CD4-positive, alpha-beta memory T cell (primary cell): ENCODE measurements around the gene POLD2. TPM values are rescaled to one million over a fixed set of nuclear protein-coding genes. Genes with fewer than 3 reads are reported as not detected.

ENCODE experiments used
- CTCF ChIA-PET: fragments of 350-600 bp; sonication (Branson Sonifier 250); formaldehyde crosslinking; loops from one replicate; lab custom pipeline; 2021; ENCODE audit warnings: inconsistent platforms; ENCODE audit not compliant: partially characterized antibody; lab: Charles Lee
- POLR2A ChIA-PET: fragments of 350-600 bp; sonication (Branson Sonifier 250); formaldehyde crosslinking; loops from one replicate; lab custom pipeline; 2021; ENCODE audit not compliant: partially characterized antibody; lab: Charles Lee
- DNase-seq, 5 donors: peaks; one replicate each; pipeline versions ENCODE4 v3.0.0 to v3.0.0-alpha.2; 2020 to 2022; ENCODE audit warnings: mixed read lengths in 1 of 5
- H3K27ac ChIP-seq: one replicate; pipeline ENCODE4 v1.7.0; 2013; ENCODE audit warnings: low read depth, low read length
- H3K27me3 ChIP-seq: 2 replicates; pipeline ENCODE4 v1.7.0; 2013; ENCODE audit warnings: mild to moderate bottlenecking, low read length, moderate library complexity; ENCODE audit not compliant: insufficient read depth
- H3K36me3 ChIP-seq: 2 replicates; pipeline ENCODE4 v1.7.0; 2013; ENCODE audit warnings: mild to moderate bottlenecking, low read length, moderate library complexity; ENCODE audit not compliant: insufficient read depth
- H3K4me1 ChIP-seq: 2 replicates; pipeline ENCODE4 v1.7.0; 2013; ENCODE audit warnings: mild to moderate bottlenecking, low read length, moderate library complexity; ENCODE audit not compliant: insufficient read depth
- H3K4me3 ChIP-seq, 2 donors: one replicate each; pipeline ENCODE4 v1.7.0; 2013; ENCODE audit warnings: low read length in 2 of 2, mild to moderate bottlenecking in 1 of 2
- H3K9me3 ChIP-seq, 2 donors: one replicate each; pipeline ENCODE4 v1.7.0; 2013; ENCODE audit warnings: low read length in 2 of 2, control low read depth in 1 of 2; ENCODE audit not compliant: control insufficient read depth in 1 of 2
- H3K27ac Mint-ChIP-seq, 7 donors: one replicate each; pipeline ENCODE4 v1.8.0; 2020 to 2021; ENCODE audit warnings: mixed read lengths in 7 of 7, mild to moderate bottlenecking in 6 of 7, inconsistent platforms in 3 of 7, moderate library complexity in 3 of 7
- H3K27me3 Mint-ChIP-seq, 2 donors: one replicate each; pipeline ENCODE4 v1.8.0; 2020 to 2021; ENCODE audit warnings: mixed read lengths in 2 of 2
- H3K36me3 Mint-ChIP-seq, 2 donors: one replicate each; pipeline ENCODE4 v1.8.0; 2020 to 2021; ENCODE audit warnings: mixed read lengths in 2 of 2, inconsistent platforms in 1 of 2, mild to moderate bottlenecking in 1 of 2
- H3K4me1 Mint-ChIP-seq, 4 donors: one replicate each; pipeline ENCODE4 v1.8.0; 2020 to 2021; ENCODE audit warnings: mixed read lengths in 4 of 4, mild to moderate bottlenecking in 1 of 4
- H3K4me3 Mint-ChIP-seq, 8 donors: one replicate each; pipeline ENCODE4 v1.8.0; 2020 to 2021; ENCODE audit warnings: mixed read lengths in 8 of 8, mild to moderate bottlenecking in 7 of 8, moderate library complexity in 6 of 8, inconsistent platforms in 3 of 8
- H3K9me3 Mint-ChIP-seq, 8 donors: one replicate each; pipeline ENCODE4 v1.8.0; 2020 to 2021; ENCODE audit warnings: mixed read lengths in 8 of 8, mild to moderate bottlenecking in 5 of 8, inconsistent platforms in 3 of 8, moderate library complexity in 1 of 8
- intact Hi-C: fragments of 100-400 bp; cut with micrococcal nuclease; formaldehyde crosslinking; loops from one replicate; pipeline ENCODE4 v1.15.1; 2023
- microRNA-seq: library from miRNA; unstranded; fragments of <30 nt; microRNA quantifications from one replicate; pipeline ENCODE4 v1.2.0, GENCODE V29; 2021; ENCODE audit warnings: borderline replicate concordance, borderline number of aligned reads, borderline microRNAs expressed, mixed read lengths
- polyA plus RNA-seq, 2 donors: library from polyadenylated mRNA; unstranded; fragments of 300-500 nt; fragmentation: Illumina TruSeq; gene quantifications; one replicate each; pipeline ENCODE4 v1.2.3, GENCODE V29; 2021
- total RNA-seq, 2 experiments: library from RNA; stranded (reverse); gene quantifications; one replicate each; pipeline ENCODE4 v1.2.3, GENCODE V29; 2021

The POLD2 gene
- total and polyA plus RNA-seq, 4 experiments from 2014 or later = 48.7 to 94.4 (median 75.2) TPM

- no peaks in the 10 kb centered on the region for H3K27me3 Mint-ChIP-seq
- DNase-seq = no peak
- peaks cover 20% of the 10 kb centered on the region for H3K4me1 ChIP-seq
- H3K27ac Mint-ChIP-seq = peak overlapping the region in 1 of 7 donors; percentile 85
- H3K27me3 ChIP-seq = no peaks in the 10 kb centered on the region
- H3K9me3 ChIP-seq = no peaks in the 10 kb centered on the region
- intact Hi-C loops = no loop called here
- H3K4me1 Mint-ChIP-seq = peaks cover 12 to 34% (median 22%) of the 10 kb centered on the region in 4 donors
- POLR2A ChIA-PET = interaction anchor here (0.5 to 8.1 kb wide), 5 partner anchors 9 to 512 kb away, joined by 4 to 119 read pairs (median 6); partner anchors contain the start of gene DBNL
- no peak overlapping the region for H3K4me3 ChIP-seq
- H3K27ac ChIP-seq = no peak overlapping the region
- H3K4me3 Mint-ChIP-seq = peak overlapping the region in 1 of 8 donors; percentile 59
- CTCF ChIA-PET = interaction anchor here (1.3 kb wide), 1 partner anchor 20 kb away, joined by 4 read pairs; the partner anchor contains the start of gene DBNL
- H3K9me3 Mint-ChIP-seq = peaks cover 0 to 3% (median 0%) of the 10 kb centered on the region in 8 donors
- H3K36me3 Mint-ChIP-seq = peaks cover 6 to 18% of the 10 kb centered on the region in 2 donors
- peaks cover 15% of the 10 kb centered on the region for H3K36me3 ChIP-seq
These were observed 58.4 kb downstream of the POLD2 start for GRCh38 chr7:44064791-44065430.

Small RNA genes within 50 kb of the gene (microRNA-seq; reads per million reads assigned to microRNA genes)
- 0.72 reads per million for gene MIR6838

Other genes starting within 250 kb of the POLD2 start
- gene URGCP, start 217.0 kb downstream of the POLD2 start, total RNA-seq = 10 to 100 TPM; 35.5 to 36.1 TPM
- gene URGCP, start 217.0 kb downstream of the POLD2 start, polyA plus RNA-seq = 10 to 100 TPM; 17.1 to 28.9 TPM
- 10 to 100 TPM; 10.9 to 11.0 TPM for gene UBE2D4, start 197.1 kb downstream of the POLD2 start, total RNA-seq
- gene UBE2D4, start 197.1 kb downstream of the POLD2 start, polyA plus RNA-seq = 10 to 100 TPM; 16.5 to 21.9 TPM
- under 1 TPM in 1 of 2 experiments, not detected in 1; 0.17 TPM for gene SPDYE1, start 125.7 kb downstream of the POLD2 start, total RNA-seq
- gene SPDYE1, start 125.7 kb downstream of the POLD2 start, polyA plus RNA-seq = under 1 TPM in 1 of 2 donors, not detected in 1; 0.49 TPM
- 100 to 1,000 TPM; 157 to 166 TPM for gene DBNL, start 78.8 kb downstream of the POLD2 start, total RNA-seq
- 100 to 1,000 TPM; 177 to 250 TPM for gene DBNL, start 78.8 kb downstream of the POLD2 start, polyA plus RNA-seq
- gene PGAM2, start 58.0 kb downstream of the POLD2 start, total RNA-seq = 1 to 10 TPM; 1.1 to 1.5 TPM
- gene PGAM2, start 58.0 kb downstream of the POLD2 start, polyA plus RNA-seq = not detected
- gene POLM, start 41.0 kb downstream of the POLD2 start, total RNA-seq = 10 to 100 TPM; 64.8 to 67.2 TPM
- 10 to 100 TPM in 1 of 2 donors, 1 to 10 TPM in 1; 8.0 to 18.2 TPM for gene POLM, start 41.0 kb downstream of the POLD2 start, polyA plus RNA-seq
- 1 to 10 TPM; 7.8 TPM for gene AEBP1, start 19.2 kb downstream of the POLD2 start, total RNA-seq
- 1 to 10 TPM in 1 of 2 donors, under 1 TPM in 1; 0.20 to 2.3 TPM for gene AEBP1, start 19.2 kb downstream of the POLD2 start, polyA plus RNA-seq
- gene MYL7, start 17.8 kb upstream of the POLD2 start, total RNA-seq = not detected
- gene MYL7, start 17.8 kb upstream of the POLD2 start, polyA plus RNA-seq = not detected
- gene GCK, start 65.9 kb upstream of the POLD2 start, total RNA-seq = under 1 TPM in 1 of 2 experiments, not detected in 1; 0.33 TPM
- gene GCK, start 65.9 kb upstream of the POLD2 start, polyA plus RNA-seq = under 1 TPM in 1 of 2 donors, not detected in 1; 0.38 TPM
- gene YKT6, start 77.4 kb upstream of the POLD2 start, total RNA-seq = 10 to 100 TPM; 62.7 to 63.2 TPM
- 10 to 100 TPM; 41.6 to 42.5 TPM for gene YKT6, start 77.4 kb upstream of the POLD2 start, polyA plus RNA-seq
- not detected for gene CAMK2B, start 202.0 kb upstream of the POLD2 start, total RNA-seq
- gene CAMK2B, start 202.0 kb upstream of the POLD2 start, polyA plus RNA-seq = not detected